ENCODE results near the gene PDE4A. TPM values are rescaled to one million over a fixed set of nuclear protein-coding genes. Genes with fewer than 3 reads are reported as not detected.
"Not testable (repeated sequence)": the region's sequence is repeated elsewhere in the genome, so short reads cannot be mapped to it uniquely, and the experiment has no call there.

The PDE4A gene
- total RNA-seq, 4 donors from 2014 or later: 3.3 to 7.2 (median 5.1) TPM

DNA sequence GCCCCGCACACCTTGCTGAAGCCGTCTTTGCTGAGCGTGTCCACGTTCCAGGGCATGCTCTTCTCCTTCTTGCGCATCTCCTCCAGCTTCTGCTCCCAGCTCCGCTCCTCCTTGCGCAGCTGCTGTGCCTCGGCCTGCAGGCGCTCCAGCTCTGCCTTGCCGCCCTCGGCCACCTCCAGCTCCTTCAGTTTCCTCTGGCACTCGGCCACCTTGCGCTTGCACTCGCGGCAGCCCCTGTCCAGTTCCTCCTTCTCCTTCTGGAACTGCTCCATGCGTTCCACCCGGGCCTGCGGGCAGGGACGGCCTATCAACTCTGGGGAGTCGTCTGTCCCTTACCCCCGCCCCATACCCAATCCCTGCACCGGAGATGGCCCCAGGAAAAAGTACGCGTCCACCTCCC lies 24.4 kb upstream of the PDE4A start:
- no peak for DNase-seq
- H3K4me1 ChIP-seq: peaks cover 0 to 5% (median under 1%) of the 10 kb centered on the region in 4 donors
- peaks cover 0 to 61% (median 0%) of the 10 kb centered on the region in 3 donors for H3K36me3 ChIP-seq
- no peak for TF ChIP-seq POLR2A (IDR thresholded peaks at IDR 0.05)
- TF ChIP-seq, protein P1, sequence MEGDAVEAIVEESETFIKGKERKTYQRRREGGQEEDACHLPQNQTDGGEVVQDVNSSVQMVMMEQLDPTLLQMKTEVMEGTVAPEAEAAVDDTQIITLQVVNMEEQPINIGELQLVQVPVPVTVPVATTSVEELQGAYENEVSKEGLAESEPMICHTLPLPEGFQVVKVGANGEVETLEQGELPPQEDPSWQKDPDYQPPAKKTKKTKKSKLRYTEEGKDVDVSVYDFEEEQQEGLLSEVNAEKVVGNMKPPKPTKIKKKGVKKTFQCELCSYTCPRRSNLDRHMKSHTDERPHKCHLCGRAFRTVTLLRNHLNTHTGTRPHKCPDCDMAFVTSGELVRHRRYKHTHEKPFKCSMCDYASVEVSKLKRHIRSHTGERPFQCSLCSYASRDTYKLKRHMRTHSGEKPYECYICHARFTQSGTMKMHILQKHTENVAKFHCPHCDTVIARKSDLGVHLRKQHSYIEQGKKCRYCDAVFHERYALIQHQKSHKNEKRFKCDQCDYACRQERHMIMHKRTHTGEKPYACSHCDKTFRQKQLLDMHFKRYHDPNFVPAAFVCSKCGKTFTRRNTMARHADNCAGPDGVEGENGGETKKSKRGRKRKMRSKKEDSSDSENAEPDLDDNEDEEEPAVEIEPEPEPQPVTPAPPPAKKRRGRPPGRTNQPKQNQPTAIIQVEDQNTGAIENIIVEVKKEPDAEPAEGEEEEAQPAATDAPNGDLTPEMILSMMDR (IDR thresholded peaks at IDR 0.05): no peak
- no peak overlapping the region for H3K27ac ChIP-seq
- no peak overlapping the region for H3K4me3 ChIP-seq
- no peaks in the 10 kb centered on the region for H3K9me3 ChIP-seq
- no peaks in the 10 kb centered on the region for H3K27me3 ChIP-seq

DNA sequence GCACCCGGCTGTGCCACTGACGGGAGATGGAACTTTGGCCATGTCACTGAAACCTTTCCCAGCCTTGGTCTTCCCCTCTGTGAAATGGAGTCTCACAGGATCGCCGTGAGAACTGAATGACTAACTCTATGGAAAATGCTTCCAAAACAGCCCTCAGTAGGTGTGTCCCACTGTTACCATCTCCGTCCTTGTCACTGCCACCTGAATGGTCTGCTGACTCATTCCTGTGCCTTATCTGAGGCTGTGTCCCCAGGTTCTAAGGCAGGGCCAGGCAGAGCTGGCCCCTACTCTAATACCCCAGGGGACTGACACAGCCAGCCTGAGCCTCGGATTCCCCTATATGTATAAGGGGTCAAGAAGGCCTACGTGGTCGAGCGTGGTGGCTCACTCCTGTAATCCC lies 21.5 kb upstream of the PDE4A start:
- Histone ChIP-seq H3K9me3 (no peaks in the 10 kb centered on the region), H3K36me3 (peaks cover 0 to 32% (median 0%) of the 10 kb centered on the region in 3 donors), H3K27ac (no peak overlapping the region), H3K27me3 (no peaks in the 10 kb centered on the region), H3K4me1 (peaks cover 2 to 25% (median 6%) of the 10 kb centered on the region in 4 donors), H3K4me3 (no peak overlapping the region)
- no peak for TF ChIP-seq POLR2A (IDR thresholded peaks at IDR 0.05)
- TF ChIP-seq, protein P1 (IDR thresholded peaks at IDR 0.05): no peak
- DNase-seq: no peak

DNA sequence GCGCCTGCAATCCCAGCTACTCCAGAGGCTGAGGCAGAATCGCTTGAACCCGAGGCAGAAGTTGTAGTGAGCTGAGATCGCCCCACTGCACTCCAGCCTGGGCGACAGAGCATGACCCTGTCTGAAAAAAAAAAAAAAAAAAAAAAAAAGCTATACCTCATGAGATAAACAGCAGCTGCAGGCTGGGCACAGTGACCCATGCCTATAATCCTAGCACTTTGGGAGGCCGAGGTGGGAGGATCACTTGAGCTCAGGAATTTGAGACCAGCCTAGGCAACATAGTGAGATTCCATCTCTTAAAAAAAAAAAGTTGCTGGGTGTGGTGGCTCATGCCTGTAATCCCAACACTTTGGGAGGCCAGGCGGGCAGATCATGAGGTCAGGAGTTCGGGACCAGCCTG lies 21.0 kb upstream of the PDE4A start:
- DNase-seq, H3K4me3 ChIP-seq, H3K27ac ChIP-seq, H3K9me3 ChIP-seq, H3K27me3 ChIP-seq: not testable (repeated sequence)
- Histone ChIP-seq H3K4me1 (peaks cover 2 to 27% (median 10%) of the 10 kb centered on the region in 4 donors), H3K36me3 (peaks cover 0 to 27% (median 0%) of the 10 kb centered on the region in 3 donors)

DNA sequence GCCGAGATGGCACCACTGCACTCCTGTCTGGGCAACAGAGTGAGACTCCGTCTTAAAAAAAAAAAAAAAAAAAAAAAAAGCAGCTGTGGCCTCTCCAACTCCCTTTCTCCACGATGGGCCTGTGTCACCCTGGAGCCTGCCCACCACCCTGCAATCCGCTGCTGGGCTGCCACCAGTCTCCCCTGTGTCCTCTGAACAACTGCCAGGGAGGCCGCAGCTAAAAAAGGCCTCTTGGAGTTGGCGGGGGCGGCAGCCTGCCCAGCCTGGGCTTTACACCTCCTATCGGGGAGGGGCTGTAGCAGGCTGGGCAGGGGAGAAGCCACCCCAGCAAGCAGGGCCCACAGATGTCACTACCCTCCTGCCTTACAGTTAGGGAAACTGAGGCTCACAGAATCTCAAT lies 20.5 kb upstream of the PDE4A start:
- peaks cover 2 to 33% (median 13%) of the 10 kb centered on the region in 4 donors for H3K4me1 ChIP-seq
- no peaks in the 10 kb centered on the region for H3K9me3 ChIP-seq
- no peak overlapping the region for H3K4me3 ChIP-seq
- no peak for TF ChIP-seq POLR2A (IDR thresholded peaks at IDR 0.05)
- TF ChIP-seq, protein P1 (IDR thresholded peaks at IDR 0.05): no peak
- H3K36me3 ChIP-seq: peaks cover 0 to 22% (median 0%) of the 10 kb centered on the region in 3 donors
- no peak for DNase-seq
- H3K27me3 ChIP-seq: peaks cover 0 to 1% of the 10 kb centered on the region in 2 donors
- no peak overlapping the region for H3K27ac ChIP-seq

DNA sequence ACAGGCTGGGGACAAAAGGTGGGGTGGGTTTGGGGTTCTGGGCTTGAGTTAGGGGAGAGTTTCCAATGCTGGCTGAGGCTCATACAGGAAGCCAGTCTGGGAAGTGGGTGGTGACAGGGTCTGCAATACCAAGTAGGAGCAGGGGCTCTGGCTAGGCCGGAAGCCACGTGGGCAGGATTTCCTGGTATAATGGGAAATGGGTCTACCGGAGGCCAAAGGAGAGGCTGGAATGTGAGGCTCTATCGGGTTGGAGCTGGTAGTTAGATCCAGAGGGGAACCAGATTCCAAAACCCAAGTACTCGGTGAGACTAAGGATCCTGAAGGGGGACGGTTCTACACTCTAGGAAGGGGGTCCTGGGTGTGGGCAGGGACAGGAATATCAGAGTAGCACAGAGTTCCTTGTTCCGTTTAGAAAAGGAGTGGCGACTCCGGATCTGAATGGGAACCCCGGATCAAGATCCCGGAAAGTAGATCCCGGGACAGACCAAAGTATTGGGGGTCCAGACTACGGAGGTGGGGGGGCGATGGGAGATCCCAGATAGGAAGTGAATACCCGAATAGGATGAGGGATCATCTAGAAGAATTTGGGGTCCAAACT lies 17.8 kb upstream of the PDE4A start:
- Histone ChIP-seq H3K9me3 (no peaks in the 10 kb centered on the region), H3K4me1 (peaks cover 2 to 43% (median 15%) of the 10 kb centered on the region in 4 donors), H3K27me3 (peaks cover 0 to 13% of the 10 kb centered on the region in 2 donors), H3K36me3 (peaks cover 0 to 4% (median 0%) of the 10 kb centered on the region in 3 donors), H3K4me3 (peak overlapping the region; percentile 79 to 96 (median 84)), H3K27ac (peak overlapping the region; percentile 72 to 86 (median 79))
- TF ChIP-seq POLR2A (IDR thresholded peaks at IDR 0.05): no peak
- TF ChIP-seq, protein P1 (IDR thresholded peaks at IDR 0.05): no peak
- DNase-seq: no peak

DNA sequence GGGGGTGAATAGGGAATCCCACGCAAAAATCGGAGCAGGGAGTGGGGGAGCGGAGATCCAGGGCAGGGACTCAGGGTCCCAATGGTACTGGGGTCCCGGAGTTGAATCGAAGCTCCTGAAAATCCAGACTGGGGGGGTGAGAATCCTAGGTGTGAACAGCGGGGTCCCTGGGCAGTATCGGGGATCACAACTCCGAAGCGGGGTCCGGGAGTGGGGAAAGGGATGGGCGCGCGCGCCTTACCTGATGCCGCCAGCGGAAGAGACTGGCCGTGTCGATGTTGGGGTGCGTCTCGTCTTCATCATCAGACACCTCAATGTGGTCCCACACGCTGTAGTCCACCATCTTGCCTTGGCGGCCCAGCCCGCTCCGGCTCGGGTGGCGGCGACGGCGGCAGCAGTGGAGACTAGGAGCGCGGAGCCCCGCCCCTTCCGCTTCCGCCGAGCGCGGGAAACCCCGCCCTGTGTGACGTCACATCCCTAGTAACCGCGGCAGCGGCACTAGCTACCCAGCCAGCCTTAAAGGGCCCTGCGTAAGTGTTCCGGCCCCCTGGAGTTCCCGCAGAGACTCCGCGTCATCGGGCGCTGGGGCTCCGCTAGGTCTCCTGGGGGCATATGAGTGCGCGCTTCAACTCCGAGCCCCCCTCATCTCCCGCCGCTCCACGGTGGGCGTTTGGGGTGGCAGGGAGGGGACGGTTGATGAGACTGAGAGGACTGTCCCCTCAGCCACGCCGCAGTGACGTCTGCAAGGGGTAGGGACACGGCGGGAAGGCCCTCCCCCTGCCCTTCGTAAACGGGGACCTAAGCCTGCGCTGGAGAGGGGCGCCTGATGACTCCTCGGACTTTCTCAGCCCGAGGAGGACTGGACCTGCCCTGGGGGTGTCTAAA lies 17.0 kb upstream of the PDE4A start, which contains the start of gene CDC37:
Gene CDC37, minus strand, starts transcription at position 406 of the 885 bp plus-strand sequence. Its CDS starts 63 bp downstream, at position 343.
- peak; percentile 96 to 99 (median 99) for DNase-seq
- Histone ChIP-seq H3K4me1 (peaks cover 5 to 43% (median 20%) of the 10 kb centered on the region in 4 donors), H3K27ac (peak within 1 kb of the TSS; percentile 72 to 86 (median 79)), H3K9me3 (no peaks in the 10 kb centered on the region), H3K27me3 (peaks cover 0 to 13% of the 10 kb centered on the region in 2 donors), H3K36me3 (peaks cover 0 to 4% (median 0%) of the 10 kb centered on the region in 3 donors), H3K4me3 (peak within 1 kb of the TSS; percentile 79 to 96 (median 84))
- TF ChIP-seq, protein P1 (IDR thresholded peaks at IDR 0.05): no peak
- TF ChIP-seq POLR2A (IDR thresholded peaks at IDR 0.05): peak; percentile 57 to 78
